Activated naive CD4-positive, alpha-beta T cell (primary cell): ENCODE measurements around the gene ATP11A.

Experiments
- DNase-seq, 4 experiments: peaks; one replicate each; lab custom pipeline; 2025; lab: John Stamatoyannopoulos, UW

Gene ATP11A

DNA sequence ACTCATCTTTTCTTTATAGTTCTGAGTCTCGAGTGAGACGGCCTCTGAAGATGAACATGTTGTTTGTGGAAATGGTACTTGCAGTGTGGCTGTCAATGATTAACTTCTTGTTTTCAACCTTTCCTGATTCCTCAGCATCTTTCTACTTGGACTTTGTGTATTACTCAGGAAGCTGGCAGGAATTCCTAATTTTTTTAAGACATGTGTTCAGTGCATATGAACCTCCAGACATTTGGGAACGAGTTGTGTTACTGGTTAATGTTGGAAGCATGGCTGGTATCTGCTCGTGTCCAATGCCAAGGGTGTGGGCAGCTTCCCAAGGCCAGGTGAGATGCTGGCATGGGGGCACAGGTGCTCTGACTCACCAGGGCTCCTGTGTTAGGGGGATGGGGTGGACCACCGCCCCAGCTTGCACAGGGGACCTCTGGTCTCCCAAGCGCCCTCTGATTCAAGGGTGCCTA lies 218.1 kb downstream of the ATP11A start:
- no peak for DNase-seq

DNA sequence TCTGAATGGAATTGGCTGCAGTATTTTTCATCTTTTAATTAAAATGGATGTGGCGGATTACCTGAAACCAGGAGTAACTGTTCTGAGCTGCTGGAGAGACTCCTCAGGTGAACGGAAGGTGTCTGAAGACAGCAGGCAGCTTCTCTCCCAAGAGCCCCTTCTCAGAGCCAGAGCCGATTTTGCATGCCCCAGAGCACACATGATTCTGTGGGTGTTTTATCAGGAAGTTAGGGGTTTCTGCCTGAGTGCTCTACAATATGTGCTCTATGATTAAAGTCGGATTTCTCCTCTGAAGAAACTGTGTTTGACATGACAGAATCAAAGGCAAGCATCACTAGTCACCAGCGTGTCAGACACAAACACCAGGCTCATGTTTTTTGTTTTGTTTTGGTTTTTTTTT lies 218.5 kb downstream of the ATP11A start:
- no peak for DNase-seq

DNA sequence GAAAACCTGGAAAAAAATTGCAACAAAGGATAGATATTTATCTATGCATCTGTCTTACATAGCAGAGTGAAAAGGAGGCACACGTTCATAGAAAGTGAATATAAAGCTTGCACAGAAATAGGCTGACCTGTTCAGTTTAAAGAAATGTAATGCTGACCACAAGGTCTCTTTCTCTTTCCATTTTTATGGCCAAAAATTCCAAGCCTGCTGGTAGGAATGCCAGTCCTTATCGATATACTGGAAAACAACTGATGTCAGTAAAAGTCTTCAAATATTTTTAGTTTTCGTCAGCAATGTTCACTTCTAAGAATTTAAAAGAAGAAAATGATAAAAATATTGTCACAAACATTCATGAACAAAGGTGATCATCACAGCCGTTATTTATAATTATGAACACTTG lies 220.2 kb downstream of the ATP11A start:
- DNase-seq = no peak

DNA sequence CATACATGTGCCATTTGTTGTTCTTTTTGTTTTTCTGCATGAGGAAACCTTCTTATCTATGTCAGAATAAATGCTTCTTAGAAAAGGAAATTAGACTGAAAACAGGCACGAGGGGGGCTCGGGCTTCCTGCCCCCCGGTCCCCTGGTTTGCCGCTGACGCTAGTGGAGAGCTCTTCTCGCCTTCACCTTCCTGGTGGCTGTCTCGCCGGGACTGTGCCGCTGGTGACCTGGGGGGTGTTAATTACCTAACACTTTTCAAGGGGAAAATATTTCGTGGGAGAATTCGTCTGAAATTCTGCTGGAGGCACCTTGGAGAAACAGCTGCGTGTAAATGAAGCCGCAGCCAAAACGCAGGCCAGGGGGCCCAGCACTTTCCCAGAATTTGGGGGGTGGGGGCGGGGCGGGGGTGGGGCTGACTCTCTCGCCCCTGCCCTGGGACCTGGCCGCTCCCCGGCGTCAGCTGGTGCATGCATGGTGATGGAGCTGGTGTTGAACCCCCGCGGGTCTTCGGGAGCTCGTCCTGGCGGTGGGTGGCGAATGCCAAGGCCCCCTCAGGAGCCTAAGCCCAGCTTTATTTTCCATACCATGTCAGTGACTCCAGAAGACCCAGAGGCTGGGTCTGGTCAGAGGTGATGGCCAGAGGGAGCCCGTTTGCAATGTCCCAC lies 220.9 kb downstream of the ATP11A start:
- no peak for DNase-seq

DNA sequence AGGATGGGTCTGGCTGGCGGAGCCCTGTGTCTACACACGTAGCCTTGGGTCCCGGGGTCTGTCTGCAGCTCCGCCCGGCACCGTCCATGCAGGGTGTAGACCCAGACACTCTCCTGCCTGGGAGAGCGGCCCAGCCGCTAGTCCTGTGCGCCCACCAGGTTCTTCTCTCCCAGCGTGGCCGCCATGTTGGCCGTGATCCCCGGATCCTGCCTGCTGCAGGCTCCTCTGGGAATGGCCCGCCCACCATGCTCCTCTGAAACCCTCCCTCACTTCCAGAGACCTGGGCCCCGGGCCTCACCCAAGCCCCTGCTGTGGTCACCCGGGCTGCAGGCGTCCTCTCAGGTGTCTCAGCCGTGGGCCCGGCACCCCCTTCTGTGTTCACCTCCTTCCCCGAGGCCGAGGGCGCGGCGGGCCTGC lies 221.5 kb downstream of the ATP11A start:
- no peak for DNase-seq

DNA sequence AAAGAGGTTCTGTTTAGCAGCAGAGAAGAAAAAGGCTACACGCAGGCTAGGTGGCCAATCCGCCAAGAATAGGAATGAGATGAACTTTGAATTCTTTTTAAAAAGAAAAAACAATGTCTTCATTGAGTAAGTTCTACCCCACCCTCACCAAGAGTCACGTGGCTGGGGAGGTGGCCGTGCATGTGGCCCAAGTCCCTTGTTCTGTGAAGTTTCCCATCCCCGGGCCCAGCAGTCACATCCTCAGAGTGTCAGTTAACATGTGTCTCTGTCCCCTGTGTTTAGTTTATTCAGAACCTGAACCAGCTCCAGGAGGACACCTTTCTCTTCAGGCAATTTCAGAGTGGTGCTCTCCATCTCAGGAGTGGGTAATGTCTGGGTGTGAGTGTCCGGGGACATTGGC lies 222.0 kb downstream of the ATP11A start:
- DNase-seq = no peak

DNA sequence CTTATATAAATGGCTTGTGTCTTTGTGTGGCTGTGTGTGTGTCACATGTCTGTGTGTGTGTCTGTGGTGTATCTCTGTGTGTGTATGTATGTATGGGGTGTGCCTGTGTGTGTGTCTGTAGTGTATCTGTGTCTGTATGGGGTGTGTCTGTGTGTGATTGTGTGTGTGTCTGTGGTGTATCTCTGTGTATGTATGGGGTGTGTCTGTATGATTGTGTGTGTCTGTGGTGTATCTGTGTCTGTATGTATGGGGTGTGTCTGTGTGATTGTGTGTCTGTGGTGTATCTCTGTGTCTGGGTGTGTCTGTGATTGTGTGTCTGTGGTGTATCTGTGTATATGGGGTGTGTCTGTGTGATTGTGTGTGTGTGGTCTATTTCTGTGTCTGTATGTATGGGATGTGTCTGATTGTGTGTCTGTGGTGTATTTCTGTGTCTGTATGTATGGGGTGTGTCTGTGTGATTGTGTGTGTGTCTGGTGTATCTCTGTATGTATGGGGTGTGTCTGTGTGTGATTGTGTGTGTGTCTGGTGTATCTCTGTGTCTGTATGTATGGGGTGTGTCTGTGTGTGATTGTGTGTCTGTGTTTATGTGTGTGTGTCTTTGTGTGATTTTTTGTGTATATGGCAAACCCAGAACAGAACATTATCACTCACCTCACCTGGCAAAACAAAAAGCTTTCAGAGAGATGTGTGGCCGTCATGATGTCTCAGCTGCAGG lies 223.0 kb downstream of the ATP11A start:
- no peak for DNase-seq

DNA sequence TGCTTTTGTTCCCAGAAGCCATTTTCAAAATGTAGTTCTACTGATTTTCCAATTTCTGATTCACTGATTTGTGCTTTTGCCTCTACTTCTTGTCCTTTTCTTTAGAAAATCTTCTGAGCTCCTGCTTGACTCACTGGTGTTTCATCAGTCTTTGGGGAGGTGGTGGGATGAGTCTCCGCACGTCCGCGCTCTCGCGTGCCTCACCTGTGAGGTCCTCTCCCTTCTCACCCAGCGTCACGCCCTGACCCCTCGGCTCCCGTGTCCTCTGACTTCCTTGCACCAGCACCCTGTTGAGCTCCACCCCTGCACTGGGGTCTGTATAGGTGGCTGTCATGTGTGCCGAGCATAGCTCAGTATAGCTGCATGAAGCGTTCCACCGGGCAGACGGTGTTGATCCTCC lies 226.5 kb downstream of the ATP11A start:
- no peak for DNase-seq

DNA sequence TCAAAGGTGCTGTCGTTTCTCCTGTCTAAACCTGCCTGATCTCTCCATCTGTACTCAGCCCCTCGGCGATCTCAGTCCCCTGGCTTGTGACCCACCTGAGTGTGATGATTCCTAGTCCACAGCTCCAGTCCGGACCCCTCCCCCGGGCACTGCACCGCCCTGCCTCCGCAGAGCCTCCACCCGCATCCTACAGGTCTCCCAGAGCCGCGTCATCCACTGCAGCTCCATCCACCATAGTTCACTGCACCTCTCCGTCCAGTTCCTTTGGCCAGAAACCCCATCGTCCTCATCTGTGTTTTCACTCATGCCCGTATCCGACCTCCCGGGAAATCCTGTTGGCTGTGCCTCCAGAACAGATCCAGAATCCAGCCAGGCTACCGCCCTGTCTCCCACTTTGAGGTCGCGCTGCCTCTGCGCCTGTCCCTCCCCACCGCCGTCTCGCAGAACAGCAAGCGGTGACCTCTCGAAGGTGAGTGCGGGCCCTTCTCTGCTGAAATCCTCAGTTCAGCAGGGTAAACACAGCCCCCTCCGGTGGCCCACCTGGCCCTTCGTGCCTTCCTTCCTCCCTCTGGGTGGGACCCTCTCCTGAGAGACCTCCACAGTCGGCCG lies 227.3 kb downstream of the ATP11A start:
- DNase-seq = no peak

DNA sequence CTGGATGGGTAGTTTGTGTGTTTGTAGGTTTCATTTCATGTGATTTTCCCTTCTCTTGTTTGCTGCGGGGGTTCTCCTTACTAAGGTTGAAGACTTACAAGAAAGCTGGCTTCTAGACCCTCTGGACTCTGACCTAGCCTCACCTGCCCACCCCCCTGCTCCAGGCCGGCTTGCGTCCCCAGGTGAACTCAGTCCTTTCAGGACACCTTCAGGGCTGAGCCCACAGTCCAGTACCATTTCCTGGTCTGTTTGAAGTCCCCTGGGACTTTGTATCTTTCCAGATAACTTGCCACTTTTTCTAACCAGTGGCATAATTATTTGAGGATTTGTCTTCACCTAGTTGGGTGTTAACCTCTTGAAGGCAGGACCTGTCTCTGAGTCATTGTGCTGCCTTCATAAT lies 227.9 kb downstream of the ATP11A start:
- no peak for DNase-seq

DNA sequence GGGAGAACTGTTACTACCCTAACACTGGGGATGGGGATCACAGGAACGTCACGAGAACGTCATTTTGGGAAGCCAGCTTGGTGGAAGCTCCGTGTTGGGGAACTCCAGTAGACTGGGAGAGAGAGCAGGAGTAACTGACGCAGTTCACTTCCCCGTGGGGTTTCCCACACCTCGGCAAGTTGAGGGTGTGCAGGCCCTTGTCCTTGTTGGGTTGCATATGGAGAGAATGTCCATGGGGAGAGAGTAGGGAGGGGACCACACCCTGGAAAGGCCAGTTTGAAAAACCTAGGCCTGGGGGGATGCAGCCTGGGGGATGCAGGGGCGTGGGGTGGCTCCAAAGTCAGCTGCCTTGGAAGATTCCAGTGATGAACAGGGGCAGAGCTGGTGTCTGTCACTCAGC lies 228.4 kb downstream of the ATP11A start:
- DNase-seq = no peak

DNA sequence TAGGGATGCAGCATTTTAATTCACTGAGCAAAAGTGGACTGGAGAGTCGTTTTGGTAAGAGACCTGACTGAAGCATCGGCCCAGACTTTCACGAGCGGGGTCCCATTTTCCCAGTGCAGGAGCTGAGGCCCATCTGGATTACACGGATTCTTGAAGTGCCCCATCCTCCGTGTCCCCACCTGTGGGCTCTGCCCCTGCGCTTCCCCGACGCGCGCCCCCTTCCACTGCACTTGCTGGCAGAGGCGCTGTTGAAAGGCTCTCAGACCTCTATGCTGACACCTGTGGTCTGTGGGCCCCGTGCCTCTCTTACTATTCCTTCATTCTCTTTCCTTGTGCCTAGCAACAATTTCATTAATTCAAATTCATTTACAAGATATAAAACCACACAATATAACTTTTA lies 228.9 kb downstream of the ATP11A start:
- no peak for DNase-seq

DNA sequence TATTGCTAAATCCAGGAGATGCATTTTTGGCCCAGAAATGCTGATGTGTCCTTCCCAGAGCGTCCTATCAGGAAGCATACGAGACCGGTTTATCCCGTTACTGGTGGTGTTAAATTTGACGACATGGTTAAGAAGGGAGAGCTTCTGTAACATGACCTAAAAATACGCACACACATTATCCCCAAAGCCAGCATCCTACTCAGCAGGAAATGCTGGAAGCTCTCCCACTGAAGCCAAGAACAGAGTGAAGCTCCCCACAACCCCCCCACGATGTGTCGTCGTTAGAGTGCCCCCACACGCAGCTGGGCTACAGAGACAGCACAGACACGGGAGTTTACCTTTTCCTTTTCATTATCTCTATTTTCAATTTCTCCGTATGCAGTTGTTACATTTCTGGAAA lies 234.1 kb downstream of the ATP11A start:
- DNase-seq = no peak

DNA sequence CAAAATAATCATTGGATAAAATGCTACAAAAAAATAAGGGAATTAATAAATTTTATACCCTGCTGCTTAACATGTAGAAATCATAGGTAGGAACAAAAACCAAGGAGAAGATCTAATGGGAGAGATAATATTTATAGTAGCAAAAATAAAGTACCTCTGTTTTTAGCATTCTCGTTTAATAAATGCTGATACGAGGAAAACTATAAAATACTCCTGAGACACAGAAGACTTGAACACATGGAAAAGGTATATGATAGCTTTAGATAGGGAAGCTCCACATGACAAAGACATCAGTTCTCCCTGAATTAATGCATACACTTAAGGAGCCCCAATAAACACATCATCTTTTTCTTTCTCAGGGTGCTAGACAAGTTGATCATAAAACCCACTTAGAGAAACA lies 234.5 kb downstream of the ATP11A start:
- DNase-seq = no peak

DNA sequence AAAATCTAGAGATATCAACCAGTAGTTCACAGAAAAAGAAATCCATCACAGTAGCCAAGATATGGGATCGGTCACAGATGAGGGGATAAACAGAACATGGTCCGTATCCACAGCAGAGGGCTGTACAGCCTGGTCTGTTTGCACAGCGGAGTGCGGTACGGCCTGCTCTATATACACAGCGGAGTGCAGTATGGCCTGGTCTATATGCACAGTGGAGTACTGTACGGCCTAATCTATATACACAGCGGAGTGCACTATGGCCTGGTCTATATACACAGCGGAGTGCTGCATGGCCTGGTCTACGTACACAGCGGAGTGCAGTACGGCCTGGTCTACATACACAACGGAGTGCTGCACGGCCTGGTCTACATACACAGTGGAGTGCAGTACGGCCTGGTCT lies 236.2 kb downstream of the ATP11A start:
- DNase-seq = no peak

DNA sequence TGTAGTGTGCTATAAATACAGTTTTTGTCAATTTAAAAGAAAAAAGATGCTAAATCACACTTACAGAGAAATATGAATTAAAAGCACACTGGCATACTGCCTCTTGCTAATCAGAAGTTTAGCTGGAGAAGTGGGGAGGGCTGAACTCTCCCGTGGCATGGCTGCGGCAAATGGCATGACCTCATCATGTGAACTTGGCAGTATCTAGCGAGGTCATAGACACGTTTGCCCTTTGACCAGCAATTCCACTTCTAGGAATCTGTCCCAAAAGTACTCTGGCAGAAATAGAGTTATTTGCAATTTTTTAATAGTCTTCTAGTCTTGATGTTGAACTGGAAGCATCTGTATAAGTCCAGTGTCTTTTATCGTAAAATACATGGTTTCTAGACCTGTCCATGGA lies 237.2 kb downstream of the ATP11A start:
- no peak for DNase-seq

DNA sequence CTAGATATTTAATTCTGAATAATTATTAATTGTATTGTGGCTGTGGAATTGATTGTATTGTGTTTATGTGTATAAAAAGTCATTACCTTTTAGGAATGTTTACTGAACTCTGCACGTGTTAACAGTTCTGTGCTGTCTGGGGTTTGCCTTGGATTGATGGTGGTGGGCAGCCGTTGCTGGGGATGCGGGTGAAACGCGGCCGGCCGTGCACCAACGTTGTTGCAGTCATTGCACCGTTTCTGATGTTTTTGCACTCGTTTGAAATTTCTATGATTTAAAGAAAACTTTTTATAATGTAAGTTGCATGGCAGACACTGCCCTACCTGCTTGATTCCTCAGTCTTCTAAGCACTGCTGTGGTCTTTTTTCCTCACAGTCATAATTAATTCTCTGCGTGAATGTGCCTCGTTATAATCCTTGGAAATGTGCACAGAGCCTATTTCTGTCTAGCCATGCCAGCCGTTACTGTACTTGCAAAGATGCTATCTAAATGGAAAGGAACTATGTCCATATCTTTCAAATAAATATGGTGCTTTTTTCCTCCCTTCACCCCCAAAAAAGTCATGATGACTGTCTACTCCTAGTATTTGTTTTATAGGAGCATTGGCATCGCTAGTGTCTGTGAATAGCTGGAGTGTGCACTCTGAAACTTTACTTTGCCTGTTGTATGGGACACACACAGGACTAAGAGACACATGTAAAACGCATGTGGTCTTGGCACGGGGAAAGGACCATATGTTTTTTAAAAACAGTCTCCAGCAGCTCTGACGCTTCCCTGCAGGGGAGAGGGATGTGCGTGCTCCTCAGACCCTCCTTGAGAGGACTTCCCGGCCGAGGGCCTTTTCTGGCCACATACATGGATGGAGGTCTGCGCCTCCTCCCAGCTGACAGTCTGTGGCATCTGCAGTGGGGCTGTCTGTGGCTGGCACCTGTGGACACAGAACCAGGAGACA lies 238.5 kb downstream of the ATP11A start:
- no peak for DNase-seq

DNA sequence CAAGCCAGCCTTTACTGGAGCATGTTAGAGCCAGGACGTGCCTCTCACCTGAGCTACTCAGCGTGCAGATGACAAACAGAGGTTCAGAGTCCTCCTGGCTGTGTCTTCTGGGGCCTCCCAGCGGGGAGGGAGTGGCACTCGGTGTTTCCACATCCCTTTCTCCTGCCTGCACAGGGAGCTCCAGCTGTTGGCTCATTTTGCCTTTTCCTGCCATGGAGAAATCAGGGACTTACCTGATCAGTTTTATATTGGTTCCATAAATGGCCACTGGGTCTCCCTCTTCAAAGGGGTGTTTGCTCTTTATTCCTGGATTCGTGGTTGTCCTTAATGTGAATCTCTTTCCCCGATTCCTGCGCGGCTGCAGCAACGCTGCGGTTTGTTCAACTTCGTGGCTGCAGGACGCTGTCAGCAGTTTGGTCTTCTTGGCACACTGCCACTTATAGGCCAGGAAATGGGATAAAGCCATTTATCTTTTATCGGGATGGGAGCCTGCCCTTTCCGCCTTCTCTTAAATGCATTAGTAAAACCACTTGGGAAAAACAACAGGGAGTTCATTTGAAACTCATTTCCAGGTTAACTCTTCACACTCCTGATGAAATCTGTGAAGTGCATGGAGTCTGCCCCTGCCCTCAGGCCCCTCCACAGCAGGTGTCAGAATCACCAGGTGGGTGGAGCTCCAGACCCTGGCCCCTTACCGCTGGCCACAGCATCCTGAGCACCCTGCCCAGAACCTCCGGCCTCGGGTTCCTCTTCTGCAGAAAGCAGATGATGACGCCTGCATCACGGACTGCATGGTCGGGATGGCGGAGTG lies 239.3 kb downstream of the ATP11A start:
- no peak for DNase-seq

DNA sequence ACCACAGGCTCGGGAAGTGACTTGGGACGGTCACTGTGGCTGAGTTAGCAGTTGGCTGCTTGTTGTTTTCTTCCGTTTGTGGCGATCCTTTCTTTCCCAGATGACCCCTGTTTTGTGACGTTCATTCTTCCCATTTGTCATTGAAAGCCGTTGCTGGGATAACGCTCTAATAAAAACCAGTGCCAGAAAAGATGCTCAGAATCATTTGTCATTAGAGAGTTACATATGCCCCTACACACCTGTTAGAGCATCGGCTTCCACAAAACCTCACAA lies 239.9 kb downstream of the ATP11A start:
- no peak for DNase-seq

DNA sequence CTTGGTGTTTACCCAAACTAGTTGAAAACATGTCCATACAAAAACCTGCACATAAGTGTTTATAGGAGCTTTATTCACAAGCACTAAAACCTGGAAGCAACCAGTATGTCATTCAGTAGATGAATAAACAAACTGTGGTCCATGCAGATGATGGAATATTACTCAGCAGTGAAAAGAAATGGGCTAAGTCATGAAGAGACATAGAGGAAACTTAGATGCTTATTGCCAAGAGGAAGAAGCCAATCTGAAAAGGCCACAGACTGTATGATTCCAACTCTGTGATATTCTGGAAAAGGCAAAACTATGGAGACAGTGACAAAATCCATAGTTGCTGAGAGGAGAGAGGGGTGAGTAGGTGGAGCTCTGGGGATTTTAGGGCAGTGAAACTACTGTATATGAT lies 240.4 kb downstream of the ATP11A start:
- no peak for DNase-seq

DNA sequence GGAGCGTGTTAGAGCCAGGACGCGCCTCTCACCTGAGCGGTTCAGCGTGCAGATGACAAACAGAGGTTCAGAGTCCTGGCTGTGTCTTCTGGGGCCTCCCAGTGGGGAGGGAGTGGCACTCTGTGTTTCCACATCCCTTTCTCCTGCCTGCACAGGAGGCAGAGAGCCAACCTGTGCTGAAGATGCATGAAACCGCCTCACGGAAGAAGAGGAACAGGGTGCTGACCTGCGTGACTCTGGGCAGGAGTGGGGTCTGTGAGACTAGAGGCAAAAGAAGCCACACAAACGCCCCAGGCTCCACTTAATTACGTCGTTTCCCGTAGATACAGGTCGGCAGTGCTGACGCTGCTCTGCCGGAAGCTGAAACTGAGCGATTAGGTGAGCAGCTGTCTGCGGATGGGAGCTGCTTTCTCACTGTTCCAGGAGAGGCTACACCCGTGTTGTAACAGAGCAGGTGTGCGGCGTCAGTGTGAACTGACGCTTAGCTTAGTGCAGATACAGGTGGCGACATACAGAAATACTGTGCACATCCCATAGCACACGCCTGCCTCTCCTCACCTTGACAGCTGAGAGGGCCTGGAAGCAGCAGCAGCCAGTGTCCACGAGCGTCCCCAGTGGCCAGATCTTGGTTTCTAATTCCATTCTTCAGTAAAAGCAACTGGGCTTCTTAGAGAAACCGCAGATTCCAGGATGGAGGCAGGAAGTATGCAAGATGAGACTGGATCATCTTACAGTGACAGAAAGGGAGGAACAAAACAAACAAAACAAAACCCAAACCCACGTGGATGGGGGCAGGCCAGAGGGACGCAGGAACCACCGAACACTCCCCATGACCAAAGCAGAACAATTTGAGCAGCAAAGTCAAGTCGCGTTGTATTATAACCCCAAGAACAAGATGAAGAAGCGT lies 241.4 kb downstream of the ATP11A start:
- no peak for DNase-seq
